ENCODE measurements around the gene RTL1. TPM values are rescaled to one million over a fixed set of nuclear protein-coding genes. Genes with fewer than 3 reads are reported as not detected.

RTL1 gene
- polyA plus RNA-seq, 1 experiment: not detected

DNA sequence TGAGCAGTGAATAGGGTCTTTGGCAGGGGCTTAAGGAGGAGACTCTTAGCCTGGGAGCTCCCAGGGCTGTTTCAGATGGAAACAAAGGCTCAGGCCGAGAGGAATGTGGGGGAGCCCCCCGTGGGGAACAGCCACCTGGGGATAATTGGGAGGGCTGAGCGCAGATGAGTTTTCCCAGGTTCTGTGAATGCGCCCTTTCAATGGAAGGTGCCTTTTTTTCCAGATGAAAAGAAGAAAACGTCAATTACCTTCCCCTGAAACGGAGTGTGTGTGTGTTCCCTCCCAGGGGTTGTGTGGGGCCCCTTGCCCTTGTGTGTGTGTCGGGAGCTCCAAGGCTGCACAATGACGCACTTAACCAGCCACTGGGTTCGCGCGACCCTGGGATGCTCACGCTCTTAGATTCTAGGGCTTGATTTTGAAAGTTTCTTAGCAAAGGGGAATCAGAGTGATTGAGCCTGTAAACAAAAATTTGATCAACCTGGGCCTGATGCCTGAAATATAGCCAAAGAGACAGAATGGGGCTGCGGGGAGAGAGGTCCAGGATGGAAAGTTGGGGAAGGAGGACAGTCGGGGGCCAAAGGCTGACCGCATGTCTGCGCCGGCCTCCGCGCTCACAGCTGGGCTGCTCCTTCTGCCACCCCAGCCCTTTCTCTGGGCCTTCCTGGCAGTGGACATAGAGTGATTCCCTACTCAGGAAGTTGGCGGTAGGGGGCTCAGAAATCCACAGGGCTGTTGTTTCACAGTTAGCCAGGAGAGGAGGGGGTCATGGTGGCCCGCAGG, 63.0 kb downstream of the RTL1 start:
- H3K4me3 ChIP-seq (ENCODE audit: low read depth, low read length): no peak overlapping the region
- DNase-seq (ENCODE audit: low read depth, low spot score): no peak
- H3K9me3 ChIP-seq (ENCODE audit: control insufficient read depth, insufficient read depth, low read length): no peaks in the 10 kb centered on the region
- POLR2A ChIA-PET: no interaction called here
- peak overlapping the region; percentile 80 for H3K27ac ChIP-seq (ENCODE audit: low read depth, low read length)
- CTCF ChIA-PET: interaction anchor here (2.4 kb wide), 1 partner anchor 12 kb away, joined by 7 read pairs; no protein-coding TSS in a partner anchor
- TF ChIP-seq, protein P1, sequence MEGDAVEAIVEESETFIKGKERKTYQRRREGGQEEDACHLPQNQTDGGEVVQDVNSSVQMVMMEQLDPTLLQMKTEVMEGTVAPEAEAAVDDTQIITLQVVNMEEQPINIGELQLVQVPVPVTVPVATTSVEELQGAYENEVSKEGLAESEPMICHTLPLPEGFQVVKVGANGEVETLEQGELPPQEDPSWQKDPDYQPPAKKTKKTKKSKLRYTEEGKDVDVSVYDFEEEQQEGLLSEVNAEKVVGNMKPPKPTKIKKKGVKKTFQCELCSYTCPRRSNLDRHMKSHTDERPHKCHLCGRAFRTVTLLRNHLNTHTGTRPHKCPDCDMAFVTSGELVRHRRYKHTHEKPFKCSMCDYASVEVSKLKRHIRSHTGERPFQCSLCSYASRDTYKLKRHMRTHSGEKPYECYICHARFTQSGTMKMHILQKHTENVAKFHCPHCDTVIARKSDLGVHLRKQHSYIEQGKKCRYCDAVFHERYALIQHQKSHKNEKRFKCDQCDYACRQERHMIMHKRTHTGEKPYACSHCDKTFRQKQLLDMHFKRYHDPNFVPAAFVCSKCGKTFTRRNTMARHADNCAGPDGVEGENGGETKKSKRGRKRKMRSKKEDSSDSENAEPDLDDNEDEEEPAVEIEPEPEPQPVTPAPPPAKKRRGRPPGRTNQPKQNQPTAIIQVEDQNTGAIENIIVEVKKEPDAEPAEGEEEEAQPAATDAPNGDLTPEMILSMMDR (IDR thresholded peaks at IDR 0.05; ENCODE audit: low read depth, low read length): no peak
- no peaks in the 10 kb centered on the region for H3K27me3 ChIP-seq (ENCODE audit: control insufficient read depth, insufficient read depth, low read length)

DNA sequence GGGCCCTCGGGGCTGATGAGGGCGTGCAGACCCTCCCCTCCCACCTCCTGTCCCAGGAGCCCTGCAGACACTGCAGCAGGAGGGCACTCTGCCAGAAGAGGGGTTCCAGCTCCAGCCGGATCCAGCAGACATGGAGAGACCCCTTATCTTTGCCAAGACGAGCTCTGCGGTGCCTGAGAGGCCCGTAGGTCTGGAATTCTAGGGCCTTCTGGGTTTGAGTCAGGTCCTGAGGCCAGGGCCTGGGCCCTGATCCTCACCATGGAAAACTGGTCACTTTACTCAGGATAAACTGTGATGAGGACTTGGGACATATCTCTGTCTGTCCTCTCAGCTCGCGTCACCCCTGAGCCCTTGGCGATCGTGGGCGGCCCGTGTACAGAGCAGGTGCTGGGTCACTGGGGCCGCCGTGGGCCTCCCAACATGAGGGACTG, 63.8 kb downstream of the RTL1 start:
- no peak overlapping the region for H3K4me3 ChIP-seq (ENCODE audit: low read depth, low read length)
- TF ChIP-seq, protein P1 (IDR thresholded peaks at IDR 0.05; ENCODE audit: low read depth, low read length): no peak
- H3K9me3 ChIP-seq (ENCODE audit: control insufficient read depth, insufficient read depth, low read length): no peaks in the 10 kb centered on the region
- no peak for DNase-seq (ENCODE audit: low read depth, low spot score)
- H3K27me3 ChIP-seq (ENCODE audit: control insufficient read depth, insufficient read depth, low read length): no peaks in the 10 kb centered on the region
- peak overlapping the region; percentile 21 for H3K27ac ChIP-seq (ENCODE audit: low read depth, low read length)
- ChIA-PET CTCF (interaction anchor here (2.4 kb wide), 1 partner anchor 11 kb away, joined by 7 read pairs; no protein-coding TSS in a partner anchor), POLR2A (interaction anchor here (0.6 kb wide), 1 partner anchor 175 kb away, joined by 3 read pairs; no protein-coding TSS in a partner anchor)

DNA sequence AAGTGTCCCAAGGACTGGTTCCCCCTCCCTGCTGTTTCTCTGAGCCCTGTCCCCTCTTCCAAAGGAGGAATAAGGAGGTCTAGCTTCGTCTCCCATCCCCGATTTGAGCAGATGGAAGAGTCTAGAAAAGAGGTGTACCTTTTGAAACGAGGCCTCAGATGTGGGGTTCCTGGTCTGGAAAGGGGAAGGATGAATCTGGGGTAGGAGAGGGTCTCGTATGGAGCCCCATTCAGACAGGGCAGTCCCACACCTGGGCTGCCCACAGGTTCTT, 64.3 kb downstream of the RTL1 start:
- ChIA-PET CTCF (interaction anchor here (2.4 kb wide), 1 partner anchor 11 kb away, joined by 7 read pairs; no protein-coding TSS in a partner anchor), POLR2A (interaction anchor here (0.6 kb wide), 1 partner anchor 174 kb away, joined by 3 read pairs; no protein-coding TSS in a partner anchor)
- H3K27me3 ChIP-seq (ENCODE audit: control insufficient read depth, insufficient read depth, low read length): no peaks in the 10 kb centered on the region
- no peak overlapping the region for H3K27ac ChIP-seq (ENCODE audit: low read depth, low read length)
- DNase-seq (ENCODE audit: low read depth, low spot score): no peak
- TF ChIP-seq, protein P1 (IDR thresholded peaks at IDR 0.05; ENCODE audit: low read depth, low read length): no peak
- H3K9me3 ChIP-seq (ENCODE audit: control insufficient read depth, insufficient read depth, low read length): no peaks in the 10 kb centered on the region
- no peak overlapping the region for H3K4me3 ChIP-seq (ENCODE audit: low read depth, low read length)

DNA sequence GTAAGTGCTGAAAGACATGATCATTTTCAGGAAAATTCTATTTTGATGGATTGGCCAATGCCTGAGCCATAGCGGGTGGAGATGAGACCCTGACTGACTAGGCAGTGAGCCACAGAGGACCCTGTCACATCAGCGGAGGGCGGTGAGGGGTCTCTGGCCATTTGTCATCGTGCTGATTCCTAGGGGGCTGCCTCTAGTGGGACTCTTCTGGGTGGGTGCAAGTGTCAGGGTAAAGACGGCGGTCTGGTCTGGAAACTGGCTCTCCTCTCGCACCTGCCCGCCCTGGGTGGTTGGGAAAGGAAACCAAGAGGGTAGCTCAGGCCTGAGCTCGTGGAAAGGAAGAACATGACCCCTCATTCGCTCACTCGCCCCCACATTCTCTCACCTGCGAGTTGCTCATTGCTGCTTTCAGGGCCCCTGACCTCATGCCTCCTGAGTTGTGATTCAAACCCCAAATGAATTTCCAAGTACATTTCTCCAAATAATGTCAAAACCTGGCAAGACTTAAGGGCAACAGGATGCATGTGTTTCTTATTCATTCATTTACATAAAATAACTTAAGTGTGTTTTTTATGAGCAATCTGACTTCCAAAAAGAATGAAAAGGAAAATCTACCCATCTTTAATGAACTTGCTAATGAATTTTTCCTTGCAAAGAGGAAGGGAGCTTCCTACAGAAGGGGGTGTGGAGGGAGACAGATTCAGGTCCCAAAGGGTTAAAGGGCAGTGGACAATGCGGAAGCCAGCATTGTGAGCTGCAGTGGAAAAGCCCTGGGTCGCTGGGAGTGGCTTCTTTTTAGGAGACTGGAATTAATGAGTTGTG, 64.8 kb downstream of the RTL1 start:
- DNase-seq (ENCODE audit: low read depth, low spot score): no peak
- no peaks in the 10 kb centered on the region for H3K9me3 ChIP-seq (ENCODE audit: control insufficient read depth, insufficient read depth, low read length)
- H3K27ac ChIP-seq (ENCODE audit: low read depth, low read length): peak overlapping the region; percentile 11
- ChIA-PET POLR2A (interaction anchor here (0.6 kb wide), 1 partner anchor 174 kb away, joined by 3 read pairs; no protein-coding TSS in a partner anchor), CTCF (interaction anchor here (2.4 kb wide), 1 partner anchor 10 kb away, joined by 7 read pairs; no protein-coding TSS in a partner anchor)
- TF ChIP-seq, protein P1 (IDR thresholded peaks at IDR 0.05; ENCODE audit: low read depth, low read length): no peak
- no peak overlapping the region for H3K4me3 ChIP-seq (ENCODE audit: low read depth, low read length)
- no peaks in the 10 kb centered on the region for H3K27me3 ChIP-seq (ENCODE audit: control insufficient read depth, insufficient read depth, low read length)

Measured in AG04450 (cell line).